SHP77 (cell line): ENCODE data around the gene GRK7.
"Not testable (repeated sequence)": the region's sequence is repeated elsewhere in the genome, so short reads cannot be mapped to it uniquely, and the experiment has no call there.

ENCODE experiments used
- DNase-seq, 2 experiments: peaks; one replicate each; lab custom pipeline; 2025; lab: John Stamatoyannopoulos, UW

The GRK7 gene

DNA sequence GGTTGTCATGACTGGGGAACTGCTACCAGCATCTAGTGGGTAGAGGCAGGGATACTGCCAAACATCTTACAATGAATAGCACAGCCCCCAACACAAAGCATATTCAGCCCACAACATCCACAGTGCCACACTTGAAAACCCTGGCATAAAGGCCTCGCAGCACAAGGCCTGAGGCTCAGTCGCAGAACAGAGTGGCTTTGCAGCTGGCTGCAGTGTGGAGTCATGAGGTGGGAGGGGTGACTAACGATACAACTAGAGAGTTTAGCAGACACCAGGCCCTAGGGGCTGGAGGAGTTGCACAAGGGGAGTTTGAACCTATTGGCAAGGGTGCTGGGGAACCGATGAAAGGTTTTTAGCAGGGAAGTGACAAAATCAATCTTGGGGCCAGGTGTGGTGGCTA is 32.1 kb downstream of the GRK7 start:
- DNase-seq = no peak

DNA sequence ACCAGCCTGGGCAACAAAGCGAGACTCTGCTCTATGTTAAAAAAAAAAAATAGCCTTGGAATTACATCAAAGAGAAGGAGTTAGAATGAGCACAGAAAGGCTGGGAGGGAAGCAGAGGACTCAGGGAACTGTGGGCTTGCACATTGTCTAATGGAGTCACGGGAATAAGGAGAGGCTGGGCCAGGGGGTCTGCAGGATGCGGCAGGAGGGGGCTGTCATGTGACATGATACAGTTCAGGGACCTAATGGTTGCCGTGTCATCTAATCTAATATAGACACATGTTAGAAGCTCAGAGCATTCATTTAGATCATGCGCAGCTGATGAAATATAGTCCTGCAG is 32.5 kb downstream of the GRK7 start:
- DNase-seq = no peak

DNA sequence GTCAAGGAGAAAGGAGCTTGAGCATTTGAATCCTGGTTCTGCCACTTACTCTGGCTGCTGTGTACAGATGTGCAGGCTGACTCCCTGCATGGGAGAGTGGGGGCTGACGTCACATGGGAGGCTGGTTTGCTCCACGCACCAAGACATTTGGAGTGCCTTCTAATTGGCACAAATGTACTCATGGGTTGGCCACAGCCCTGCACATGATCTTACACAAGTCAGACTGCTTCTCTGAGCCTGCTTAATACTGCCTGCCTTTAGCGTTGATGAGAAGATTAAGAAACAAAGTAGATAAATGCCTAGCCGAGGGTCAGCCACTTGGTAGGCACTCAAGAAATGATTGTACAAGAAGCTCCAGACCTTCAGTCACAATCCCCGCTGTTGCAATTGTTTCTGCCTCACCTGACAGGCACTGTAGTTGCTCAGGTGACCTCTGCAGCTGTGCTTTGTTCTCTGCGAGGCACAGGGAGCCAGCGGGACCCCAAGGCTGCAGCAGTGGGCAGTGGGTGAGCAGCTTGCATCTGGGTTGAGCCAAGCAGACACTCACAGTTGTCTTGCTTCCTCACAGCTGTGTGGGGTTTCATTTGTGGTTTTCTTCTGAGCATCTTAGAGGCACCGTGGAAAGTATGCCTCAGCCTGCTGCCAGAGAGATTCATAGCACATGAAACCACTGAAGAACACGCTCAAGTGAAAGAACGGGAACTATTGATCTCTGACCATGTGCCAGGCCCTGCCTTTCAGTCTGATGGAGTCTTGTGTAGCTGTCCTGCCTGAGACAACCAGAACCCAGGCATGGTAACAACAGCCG is 33.1 kb downstream of the GRK7 start:
- DNase-seq = no peak

DNA sequence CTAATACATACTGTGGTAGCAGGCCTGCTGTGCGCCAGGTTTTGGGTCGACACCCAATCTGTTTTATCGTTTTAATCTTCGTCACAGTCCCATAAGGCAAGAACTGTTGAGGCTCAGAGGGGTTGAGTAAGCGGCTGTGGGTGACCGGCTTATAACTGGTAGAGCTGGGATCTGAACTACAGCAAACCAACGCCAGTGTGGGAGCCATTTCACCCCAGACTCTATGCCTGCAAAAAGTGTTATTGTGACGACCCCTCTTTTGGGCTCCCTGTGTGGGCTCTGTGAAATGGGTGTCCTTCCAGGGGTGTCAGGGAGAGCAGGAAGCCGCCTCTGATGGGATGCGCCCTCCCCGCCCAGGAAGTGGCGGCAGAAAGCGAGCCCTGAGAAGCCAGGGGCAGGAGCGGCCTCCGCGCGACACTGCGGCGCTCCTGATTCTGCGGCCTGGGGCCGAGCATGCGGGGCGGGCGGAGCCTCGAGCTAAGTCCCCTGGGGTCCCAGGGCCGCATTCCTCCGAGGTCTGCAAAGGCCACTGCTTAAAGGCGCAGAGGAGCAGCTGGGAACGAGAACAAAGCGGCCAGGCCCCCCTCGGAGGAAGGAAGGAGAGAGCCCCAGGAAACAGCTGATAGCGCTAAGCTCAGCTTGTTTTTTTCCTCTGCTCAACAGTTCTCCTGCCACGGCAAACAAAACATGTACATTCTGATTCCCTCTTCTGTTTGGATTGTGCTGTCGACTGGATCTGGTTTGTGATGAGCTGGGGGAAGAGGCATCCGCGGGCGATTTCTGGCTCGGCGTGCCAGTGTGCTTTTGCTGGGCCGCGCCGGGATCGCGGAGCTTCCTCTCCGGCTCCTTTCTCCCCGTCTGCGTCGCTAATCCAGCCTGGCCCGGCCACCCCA is 33.9 kb downstream of the GRK7 start:
- DNase-seq = no peak

DNA sequence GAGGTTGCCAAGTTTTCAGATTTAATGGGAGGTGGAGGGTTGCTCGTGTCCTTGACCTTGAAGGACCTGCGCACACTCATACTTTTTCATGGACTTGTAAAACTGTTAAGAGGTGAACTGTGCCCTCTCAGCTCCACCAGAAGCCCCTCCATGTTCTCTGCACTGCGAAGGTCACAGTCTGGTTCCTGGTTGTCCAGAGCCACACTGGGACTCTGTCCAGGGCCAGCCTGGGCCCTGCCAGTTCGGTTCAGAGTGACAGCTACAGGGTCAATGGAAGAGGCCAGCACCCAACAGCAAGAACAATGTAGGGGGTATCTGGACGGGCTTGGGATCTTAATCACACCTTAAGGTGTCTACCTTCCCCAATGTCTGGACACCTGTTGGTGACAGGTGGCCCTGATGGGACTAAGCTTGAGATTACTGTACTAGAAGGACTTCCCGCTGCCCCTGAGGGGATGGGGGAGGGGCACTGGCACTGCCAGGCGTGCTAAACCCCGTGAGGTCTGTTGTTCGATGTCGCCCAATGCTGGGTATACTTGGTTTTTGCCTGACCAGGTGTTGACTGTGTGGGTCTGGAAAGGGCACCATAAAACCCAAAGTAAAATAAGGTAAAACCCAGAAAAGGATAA is 34.7 kb downstream of the GRK7 start:
- DNase-seq = no peak

DNA sequence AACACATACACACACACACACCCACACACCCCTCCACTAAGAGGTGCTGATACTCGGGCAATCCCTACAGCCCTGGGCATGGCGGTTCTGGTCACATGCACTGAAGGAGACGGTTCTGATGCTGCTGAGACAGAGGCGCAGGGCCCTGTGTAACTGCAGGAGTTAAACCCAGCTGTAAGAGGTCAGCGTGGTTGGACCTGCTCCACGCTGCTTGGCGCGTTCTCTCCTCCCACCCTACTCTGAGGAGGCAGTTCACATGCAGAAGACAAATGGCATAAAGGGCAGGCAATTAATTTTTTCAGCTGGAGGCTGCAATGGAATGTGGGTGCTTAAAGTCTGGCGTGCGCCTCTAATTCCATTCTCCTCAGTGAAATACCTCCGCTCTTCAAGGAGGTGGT is 35.2 kb downstream of the GRK7 start:
- DNase-seq = no peak

DNA sequence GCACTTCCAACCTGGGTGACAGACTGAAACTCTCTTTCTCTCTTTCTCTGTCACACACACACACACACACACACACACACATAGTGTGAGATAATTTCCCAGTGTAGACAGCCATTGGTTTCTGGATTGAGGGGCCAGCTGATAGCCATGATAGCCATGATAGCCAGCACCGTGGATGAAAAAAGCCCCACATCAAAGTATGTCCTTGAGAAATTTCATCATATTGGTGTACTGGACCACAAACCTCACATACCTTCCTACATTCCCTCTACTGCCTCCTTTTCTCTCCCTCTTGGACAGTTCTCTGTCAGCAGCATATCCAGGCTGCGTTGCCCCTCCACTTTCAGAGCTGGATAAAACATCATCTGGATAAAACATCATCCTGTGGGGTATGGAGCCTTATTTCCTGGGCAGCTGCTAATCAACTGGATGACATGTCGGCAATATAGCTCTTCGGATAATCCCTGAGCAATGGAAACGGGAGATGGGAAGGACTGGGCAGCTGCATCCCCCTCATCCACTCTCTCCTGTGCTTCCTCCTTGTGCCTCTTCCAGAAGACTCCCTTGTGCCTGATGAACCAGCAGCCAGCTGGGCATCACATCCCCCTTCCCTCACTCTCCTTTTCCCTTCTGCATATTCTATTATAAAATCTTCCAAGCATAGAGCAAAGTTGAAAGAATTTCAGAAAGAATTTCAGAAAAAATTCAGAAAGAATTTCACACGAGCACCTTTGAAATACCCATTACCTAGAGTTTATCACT is 39.3 kb downstream of the GRK7 start:
- DNase-seq = no peak

DNA sequence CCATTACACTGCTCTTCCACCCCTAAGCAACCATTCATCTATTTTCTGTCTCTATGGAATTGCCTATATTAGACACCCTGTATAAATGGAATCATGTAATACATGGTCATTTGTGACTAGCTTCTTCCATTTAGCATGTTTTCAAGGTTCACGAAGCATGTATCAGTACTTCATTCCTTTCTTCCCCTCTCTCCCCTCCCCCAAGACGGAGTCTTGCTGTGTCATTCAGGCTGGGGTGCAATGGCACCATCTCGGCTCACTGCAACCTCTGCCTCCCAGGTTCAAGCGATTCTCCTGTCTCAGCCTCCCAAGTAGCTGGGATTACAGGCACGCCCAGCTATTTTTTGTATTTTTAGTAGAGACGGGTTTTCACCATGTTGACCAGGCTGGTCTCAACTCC is 40.3 kb downstream of the GRK7 start:
- not testable (repeated sequence) for DNase-seq

DNA sequence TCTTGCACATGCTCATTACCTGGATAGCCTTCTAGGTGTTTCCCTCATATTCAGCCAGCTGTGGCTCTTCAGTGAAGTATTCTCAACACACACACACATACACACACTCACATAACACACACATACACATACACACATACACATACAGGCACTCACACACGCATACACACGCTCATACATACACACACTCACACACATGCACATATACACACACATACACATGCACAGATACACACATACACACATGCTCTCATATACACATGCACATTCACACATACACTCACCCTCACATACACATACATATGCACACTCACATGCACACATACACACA is 41.2 kb downstream of the GRK7 start:
- DNase-seq = no peak

DNA sequence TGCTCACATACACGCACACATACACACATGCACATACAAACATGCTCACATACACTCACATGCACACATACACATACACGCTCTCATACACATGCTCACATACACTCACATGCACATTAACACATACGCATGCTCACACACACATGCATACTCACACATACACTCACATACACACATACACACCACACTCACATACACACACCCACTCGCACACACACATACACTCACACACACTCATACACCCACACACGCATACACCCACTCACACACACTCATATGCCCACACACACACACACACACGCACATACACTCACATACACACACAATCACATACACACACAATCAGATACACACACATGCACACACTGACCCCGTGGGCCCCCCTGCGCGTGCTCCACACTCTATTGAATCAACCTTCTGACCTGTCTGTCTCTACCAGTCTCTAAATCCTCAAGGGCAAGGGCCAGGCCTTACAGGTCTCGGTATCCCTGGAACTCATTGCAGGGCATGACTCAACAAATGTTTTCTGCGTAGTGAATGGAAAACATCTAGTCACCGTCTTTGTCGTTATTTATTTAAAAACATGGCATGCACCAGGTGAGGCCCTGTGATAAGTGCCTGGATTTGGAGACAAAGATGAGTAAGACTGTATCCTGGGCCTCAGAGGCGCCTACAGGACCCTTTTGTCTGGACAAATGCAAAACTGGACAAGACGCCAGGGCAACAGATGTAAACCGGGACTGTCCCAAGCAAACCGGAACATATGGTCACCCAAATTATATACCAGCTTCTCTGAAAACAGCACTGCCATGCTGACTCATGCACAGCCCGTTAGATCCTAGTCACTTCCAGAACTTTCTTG is 41.8 kb downstream of the GRK7 start:
- no peak for DNase-seq

DNA sequence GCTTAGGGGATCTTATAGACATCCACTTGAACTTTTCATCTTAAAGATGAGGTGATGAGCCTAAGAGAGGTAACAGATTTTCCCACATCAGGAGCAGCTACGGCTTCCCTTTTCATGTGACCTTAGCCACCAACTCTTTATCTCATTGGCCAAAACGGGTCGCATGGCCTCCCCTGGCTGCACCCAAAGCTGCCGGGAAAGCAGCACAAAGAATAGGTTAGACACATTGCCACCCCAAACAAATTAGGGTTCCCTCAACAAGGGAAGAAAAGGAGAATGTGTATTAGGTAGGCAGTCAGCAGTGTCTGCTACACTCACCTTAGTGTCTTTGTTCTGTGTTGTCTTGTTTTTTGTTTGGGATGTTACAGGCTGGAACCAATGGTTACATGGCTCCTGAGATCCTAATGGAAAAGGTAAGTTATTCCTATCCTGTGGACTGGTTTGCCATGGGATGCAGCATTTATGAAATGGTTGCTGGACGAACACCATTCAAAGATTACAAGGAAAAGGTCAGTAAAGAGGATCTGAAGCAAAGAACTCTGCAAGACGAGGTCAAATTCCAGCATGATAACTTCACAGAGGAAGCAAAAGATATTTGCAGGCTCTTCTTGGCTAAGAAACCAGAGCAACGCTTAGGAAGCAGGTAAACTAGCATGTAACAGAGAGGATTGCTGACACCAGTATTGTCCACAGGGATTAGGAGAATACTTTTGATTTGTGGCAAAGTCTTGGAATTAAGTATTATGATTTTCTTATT is 44.2 kb downstream of the GRK7 start:
- no peak for DNase-seq

DNA sequence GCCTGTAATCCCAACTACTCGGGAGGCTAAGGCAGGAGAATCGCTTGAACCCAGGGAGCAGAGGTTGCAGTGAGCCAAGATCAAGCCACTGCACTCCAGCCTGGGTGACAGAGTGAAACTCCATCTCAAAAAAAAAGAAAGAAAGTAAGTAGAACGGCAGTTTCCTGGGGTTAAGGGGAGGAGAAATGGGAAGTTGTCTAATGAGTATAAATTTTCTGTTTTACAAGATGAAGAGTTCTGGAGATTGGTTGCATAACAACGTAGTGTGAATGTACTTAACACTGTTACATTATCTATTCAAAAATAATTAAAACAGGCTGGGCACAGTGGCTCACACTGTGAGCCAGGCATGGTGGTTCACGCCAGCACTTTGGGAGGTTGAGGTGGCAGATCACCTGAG is 45.4 kb downstream of the GRK7 start:
- no peak for DNase-seq

DNA sequence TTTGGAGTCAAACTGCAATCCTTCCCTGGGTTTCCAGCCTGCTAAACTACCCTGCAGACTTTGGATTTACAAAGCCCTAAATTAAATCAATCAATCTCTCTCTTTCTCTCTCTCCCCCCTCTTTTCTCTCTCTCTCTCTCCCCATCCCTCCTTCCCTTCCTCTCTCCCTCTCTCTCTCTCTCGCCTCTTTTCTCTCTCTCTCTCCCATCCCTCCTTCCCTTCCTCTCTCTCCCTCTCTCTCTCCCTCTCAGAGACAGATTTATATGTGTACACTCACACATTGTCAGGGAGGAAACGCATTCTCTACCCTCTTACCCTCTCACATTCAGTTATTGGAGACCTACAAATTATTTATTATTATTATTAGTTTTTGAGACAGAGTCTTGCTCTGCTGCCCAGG is 47.0 kb downstream of the GRK7 start:
- DNase-seq = no peak

DNA sequence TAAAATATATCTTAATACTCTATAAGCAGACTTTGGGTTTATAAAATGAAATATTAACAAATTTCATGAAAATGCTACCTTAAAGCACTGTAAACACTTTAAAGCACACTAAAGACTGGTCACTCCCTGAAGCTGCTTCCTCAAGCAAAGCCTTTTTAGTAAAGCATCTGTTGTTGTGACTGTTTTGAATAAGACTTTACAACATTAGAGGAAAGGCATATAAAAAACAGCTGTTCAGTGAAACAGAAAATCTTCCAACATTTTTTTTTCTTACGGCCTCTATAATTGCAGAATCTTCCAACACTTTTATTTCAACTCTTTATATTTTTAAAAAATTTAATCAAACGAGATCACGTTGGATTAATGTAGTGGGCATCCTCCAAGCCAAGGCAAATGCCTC is 48.1 kb downstream of the GRK7 start:
- no peak for DNase-seq

DNA sequence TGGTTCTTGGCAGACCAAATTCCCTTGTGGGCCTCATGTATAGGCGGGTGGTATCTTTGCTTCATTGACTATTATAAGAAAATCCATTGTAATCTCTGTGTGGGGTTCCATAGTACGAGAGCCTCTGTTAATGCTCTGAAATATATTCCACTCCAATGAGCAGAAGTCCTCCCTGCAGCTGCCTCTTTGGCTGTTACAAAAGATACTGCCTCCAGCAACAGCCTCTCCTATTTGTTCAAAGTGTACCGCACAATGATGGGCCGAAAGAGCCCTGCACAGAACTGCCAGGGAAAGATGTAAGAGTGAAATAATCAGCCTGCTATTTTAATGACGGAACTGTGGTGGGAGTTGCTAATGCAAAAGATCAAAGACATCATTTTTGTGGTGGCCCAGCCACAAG is 48.9 kb downstream of the GRK7 start:
- no peak for DNase-seq

DNA sequence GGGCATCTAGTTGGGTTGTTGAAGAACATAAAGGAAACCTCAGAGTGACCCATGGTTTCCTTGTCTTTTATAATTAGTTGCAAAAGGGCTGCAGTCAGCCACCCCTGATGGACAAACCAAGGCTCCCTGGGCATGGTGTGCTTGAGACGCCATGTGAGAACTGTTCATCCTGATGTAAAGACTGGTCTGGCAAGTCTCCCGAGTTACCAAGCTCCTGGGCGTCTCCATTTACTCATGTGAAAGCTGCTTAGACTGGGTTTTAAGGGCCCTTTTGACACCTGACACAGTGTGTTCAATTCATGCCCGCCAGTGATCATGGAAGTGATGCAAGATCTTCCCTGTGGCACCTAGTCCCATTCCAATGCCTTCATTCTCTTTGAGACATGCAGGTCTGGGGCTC is 49.4 kb downstream of the GRK7 start:
- DNase-seq = no peak
